Measurements from ENCODE around the gene SUN5. TPM values are rescaled to one million over a fixed set of nuclear protein-coding genes. Genes with fewer than 3 reads are reported as not detected.

The SUN5 gene
- total and polyA plus RNA-seq, 2 of the 8 experiments (the other 6 are each of a cell fraction or from before 2014, with no cell fraction given) = not detected

GRCh38 chr20:33022289-33022688 lies 18.1 kb upstream of the SUN5 start (continued):
- TF ChIP-seq TCF12 (IDR thresholded peaks at IDR 0.05; ENCODE audit: low read depth, low read length) = no peak
- TF ChIP-seq NRF1 (IDR thresholded peaks at IDR 0.05; ENCODE audit: low read depth, low read length) = no peak
- TF ChIP-seq JUND (IDR thresholded peaks at IDR 0.05; ENCODE audit: low read length) = no peak
- no peak for TF ChIP-seq GTF2F1 (IDR thresholded peaks at IDR 0.05; ENCODE audit: borderline replicate concordance, low read depth, low read length)
- TF ChIP-seq BACH1 (IDR thresholded peaks at IDR 0.05; ENCODE audit: low read length) = no peak
